Nephron (organoid): Measurements from ENCODE around the gene DPP6.

Experiments used
- H3K27ac Mint-ChIP-seq, 3 experiments: 2 replicates each; pipeline ENCODE4 v1.8.0; 2020; ENCODE audit warnings: mixed read lengths in 3 of 3, mild to moderate bottlenecking in 2 of 3, moderate library complexity in 1 of 3
- H3K27me3 Mint-ChIP-seq: 2 replicates; pipeline ENCODE4 v1.8.0; 2021; ENCODE audit warnings: low read depth, mild to moderate bottlenecking, moderate library complexity, mixed read lengths
- H3K36me3 Mint-ChIP-seq: 2 replicates; pipeline ENCODE4 v1.8.0; 2020; ENCODE audit warnings: low read depth, mixed read lengths
- H3K4me1 Mint-ChIP-seq: 2 replicates; pipeline ENCODE4 v1.8.0; 2020; ENCODE audit warnings: mixed read lengths
- H3K4me3 Mint-ChIP-seq, 3 experiments: 2 replicates each; pipeline ENCODE4 v1.8.0; 2020; ENCODE audit warnings: mild to moderate bottlenecking in 3 of 3, mixed read lengths in 3 of 3, moderate library complexity in 2 of 3
- H3K9me3 Mint-ChIP-seq: 2 replicates; pipeline ENCODE4 v1.8.0; 2020; ENCODE audit warnings: mixed read lengths
- TF ChIP-seq, protein P1 (sequence below), 3 experiments: fragments of 200-600 bp; sonication (generic); IDR thresholded peaks; one replicate each; pipeline ENCODE4 v1.5.0; 2021; ENCODE audit warnings: antibody characterized with exemption in 3 of 3; ENCODE audit not compliant: unreplicated experiment in 3 of 3

The DPP6 gene

DNA sequence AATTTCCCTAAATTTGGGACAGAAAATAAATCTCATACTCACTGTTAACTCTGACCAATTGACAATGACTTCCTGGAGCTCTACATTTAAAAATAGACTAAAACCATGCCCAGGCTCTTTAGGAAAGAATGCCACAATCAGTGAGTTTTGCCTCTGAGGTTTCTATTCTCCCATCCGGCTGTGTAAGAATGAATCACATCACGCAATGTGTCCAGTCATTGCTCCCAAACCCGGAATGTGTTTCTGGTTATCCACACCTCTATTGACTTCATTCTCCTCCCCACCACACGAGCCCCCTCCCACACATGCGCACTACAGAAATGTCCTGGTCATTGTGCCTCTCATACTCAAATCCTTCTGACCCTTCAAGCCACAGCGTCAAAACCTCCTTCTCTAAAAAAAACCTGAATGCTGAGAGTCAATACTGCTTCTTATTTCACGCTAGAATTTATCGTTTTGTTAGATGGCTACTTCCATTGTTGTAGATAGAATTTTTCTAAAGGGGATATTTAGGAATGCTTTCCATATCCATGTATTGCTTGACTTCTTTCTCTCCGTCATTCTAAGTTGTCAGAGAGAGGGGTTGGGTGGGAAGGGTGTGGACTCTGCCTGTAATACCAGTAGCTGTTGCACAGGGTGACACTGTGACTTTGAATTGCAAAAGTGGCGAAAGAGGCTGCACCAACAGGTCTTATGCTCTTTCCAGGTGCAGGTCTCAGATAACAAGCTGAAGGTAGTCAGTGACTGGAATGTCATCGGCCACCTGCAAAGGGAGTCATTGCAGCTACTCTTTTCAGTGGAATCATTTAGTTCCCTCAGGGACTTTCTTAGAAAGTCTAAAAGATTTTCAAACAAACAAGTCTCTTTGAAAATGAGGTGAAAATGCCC lies 594.2 kb downstream of the DPP6 start:
- no peaks in the 10 kb centered on the region for H3K36me3 Mint-ChIP-seq
- H3K4me1 Mint-ChIP-seq = no peaks in the 10 kb centered on the region
- peaks cover 10% of the 10 kb centered on the region for H3K9me3 Mint-ChIP-seq
- H3K27ac Mint-ChIP-seq = no peak overlapping the region
- TF ChIP-seq, protein P1, sequence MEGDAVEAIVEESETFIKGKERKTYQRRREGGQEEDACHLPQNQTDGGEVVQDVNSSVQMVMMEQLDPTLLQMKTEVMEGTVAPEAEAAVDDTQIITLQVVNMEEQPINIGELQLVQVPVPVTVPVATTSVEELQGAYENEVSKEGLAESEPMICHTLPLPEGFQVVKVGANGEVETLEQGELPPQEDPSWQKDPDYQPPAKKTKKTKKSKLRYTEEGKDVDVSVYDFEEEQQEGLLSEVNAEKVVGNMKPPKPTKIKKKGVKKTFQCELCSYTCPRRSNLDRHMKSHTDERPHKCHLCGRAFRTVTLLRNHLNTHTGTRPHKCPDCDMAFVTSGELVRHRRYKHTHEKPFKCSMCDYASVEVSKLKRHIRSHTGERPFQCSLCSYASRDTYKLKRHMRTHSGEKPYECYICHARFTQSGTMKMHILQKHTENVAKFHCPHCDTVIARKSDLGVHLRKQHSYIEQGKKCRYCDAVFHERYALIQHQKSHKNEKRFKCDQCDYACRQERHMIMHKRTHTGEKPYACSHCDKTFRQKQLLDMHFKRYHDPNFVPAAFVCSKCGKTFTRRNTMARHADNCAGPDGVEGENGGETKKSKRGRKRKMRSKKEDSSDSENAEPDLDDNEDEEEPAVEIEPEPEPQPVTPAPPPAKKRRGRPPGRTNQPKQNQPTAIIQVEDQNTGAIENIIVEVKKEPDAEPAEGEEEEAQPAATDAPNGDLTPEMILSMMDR (IDR thresholded peaks at IDR 0.05; ENCODE audit: unreplicated experiment in 3 of 3) = no peak
- peaks cover 5% of the 10 kb centered on the region for H3K27me3 Mint-ChIP-seq
- no peak overlapping the region for H3K4me3 Mint-ChIP-seq

DNA sequence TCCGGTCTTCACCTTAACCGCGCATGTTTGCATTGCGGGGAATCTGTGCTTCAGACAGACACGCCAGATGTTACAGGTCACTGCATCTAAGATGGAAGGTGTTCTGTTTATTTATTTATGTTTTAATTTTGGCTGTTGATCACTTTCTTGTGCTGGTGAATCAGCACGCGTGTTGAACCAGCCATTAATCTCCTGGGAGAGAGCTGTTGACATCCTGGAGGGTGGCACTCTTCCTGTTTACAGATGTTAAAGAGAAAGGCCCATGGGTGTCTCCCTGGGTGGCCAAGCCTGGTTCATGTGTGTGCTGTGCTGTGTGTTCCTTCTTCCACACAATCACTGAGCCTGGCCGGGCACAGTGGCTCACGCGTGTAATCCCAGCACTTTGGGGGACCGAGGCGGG lies 595.4 kb downstream of the DPP6 start:
- Mint-ChIP-seq H3K27ac (no peak overlapping the region), H3K9me3 (peaks cover 13% of the 10 kb centered on the region), H3K36me3 (no peaks in the 10 kb centered on the region), H3K4me1 (no peaks in the 10 kb centered on the region), H3K27me3 (peaks cover 5% of the 10 kb centered on the region), H3K4me3 (no peak overlapping the region)
- TF ChIP-seq, protein P1 (IDR thresholded peaks at IDR 0.05; ENCODE audit: unreplicated experiment in 3 of 3) = no peak

DNA sequence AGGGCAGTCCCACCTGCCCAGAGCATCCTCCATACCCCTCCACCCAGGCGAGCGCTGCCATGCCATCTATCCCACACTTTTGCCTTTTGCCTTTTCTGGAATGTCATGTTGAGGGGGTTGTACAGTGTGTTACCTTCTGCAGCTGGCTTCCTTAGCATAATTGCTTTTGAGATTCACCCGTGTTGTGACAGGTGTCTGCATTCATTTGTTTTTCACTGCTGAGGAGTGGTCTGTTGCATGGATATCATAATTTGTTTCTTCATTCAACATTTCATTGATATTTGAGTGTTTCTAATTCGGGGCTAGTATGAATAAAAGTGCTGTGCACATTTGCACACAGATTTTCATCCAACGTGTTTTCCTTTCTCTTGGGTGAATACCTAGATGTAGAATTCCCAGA lies 596.8 kb downstream of the DPP6 start:
- Mint-ChIP-seq H3K9me3 (peaks cover 13% of the 10 kb centered on the region), H3K27me3 (peaks cover 5% of the 10 kb centered on the region), H3K4me1 (no peaks in the 10 kb centered on the region), H3K4me3 (no peak overlapping the region), H3K27ac (no peak overlapping the region), H3K36me3 (no peaks in the 10 kb centered on the region)
- TF ChIP-seq, protein P1 (IDR thresholded peaks at IDR 0.05; ENCODE audit: unreplicated experiment in 3 of 3) = no peak

DNA sequence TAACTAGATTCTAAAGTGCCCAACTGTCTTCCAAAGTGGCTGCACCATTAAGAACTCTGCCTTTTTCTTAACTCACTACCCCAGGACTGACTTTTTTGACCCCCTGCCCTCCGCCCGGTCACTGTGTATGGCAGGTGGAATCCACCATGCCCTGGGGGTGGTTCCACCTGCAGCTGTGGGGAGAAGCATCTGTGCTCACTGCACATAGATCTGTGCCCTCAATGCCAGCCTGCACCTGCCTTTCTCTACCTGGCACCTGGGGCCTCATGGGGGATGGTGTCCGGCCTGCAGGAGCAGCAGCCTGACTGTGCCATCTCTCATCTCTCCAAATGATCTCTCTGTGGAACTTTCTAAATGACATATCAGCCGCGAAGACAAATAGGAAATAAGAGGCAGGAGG lies 597.2 kb downstream of the DPP6 start:
- TF ChIP-seq, protein P1 (IDR thresholded peaks at IDR 0.05; ENCODE audit: unreplicated experiment in 3 of 3) = no peak
- Mint-ChIP-seq H3K36me3 (no peaks in the 10 kb centered on the region), H3K4me3 (no peak overlapping the region), H3K27ac (no peak overlapping the region), H3K4me1 (no peaks in the 10 kb centered on the region), H3K9me3 (peaks cover 13% of the 10 kb centered on the region), H3K27me3 (peaks cover 7% of the 10 kb centered on the region)

DNA sequence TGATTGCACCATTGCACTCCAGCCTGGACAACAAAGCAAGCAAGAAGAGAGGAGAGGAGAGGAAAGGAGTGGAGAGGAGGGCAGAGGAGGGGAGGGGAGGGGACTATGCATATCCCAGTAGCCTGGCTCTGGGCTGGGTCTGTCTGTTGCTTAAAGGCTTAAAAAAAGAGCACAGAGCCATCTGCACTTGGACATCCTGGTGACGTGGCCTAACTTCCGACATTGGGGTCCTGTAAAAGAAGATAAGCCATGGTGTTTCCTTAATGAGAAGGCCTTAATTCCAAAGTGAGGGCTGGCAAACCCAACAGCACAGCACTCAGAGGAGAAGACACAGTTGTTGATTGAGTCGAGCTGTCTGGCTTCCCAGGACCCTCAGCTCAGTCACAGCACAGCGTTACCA lies 598.1 kb downstream of the DPP6 start:
- Mint-ChIP-seq H3K36me3 (no peaks in the 10 kb centered on the region), H3K27ac (no peak overlapping the region), H3K4me3 (no peak overlapping the region), H3K27me3 (peaks cover 8% of the 10 kb centered on the region), H3K9me3 (peaks cover 13% of the 10 kb centered on the region), H3K4me1 (no peaks in the 10 kb centered on the region)
- TF ChIP-seq, protein P1 (IDR thresholded peaks at IDR 0.05; ENCODE audit: unreplicated experiment in 3 of 3) = no peak

DNA sequence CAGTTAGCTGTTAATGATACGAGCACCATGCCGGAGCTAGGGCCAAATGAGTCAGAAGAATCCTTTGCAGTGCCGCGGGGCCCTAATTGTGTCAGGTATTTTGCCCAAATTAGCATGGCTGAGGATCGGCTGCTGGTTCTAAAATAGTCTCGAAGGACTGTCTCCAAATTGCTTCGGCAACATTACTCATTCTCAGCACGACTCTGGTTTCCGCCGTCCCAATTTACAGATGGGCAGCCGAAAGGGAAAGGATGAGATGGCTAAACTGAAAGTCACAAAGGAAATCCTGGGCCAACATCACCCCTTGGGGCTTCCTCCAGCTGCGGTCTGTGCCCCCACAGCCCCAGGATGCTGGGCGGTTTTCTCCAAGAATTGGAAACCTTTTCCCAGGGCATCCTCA lies 599.3 kb downstream of the DPP6 start:
- peaks cover 8% of the 10 kb centered on the region for H3K27me3 Mint-ChIP-seq
- H3K27ac Mint-ChIP-seq = no peak overlapping the region
- H3K4me3 Mint-ChIP-seq = no peak overlapping the region
- TF ChIP-seq, protein P1 (IDR thresholded peaks at IDR 0.05; ENCODE audit: unreplicated experiment in 3 of 3) = no peak
- H3K9me3 Mint-ChIP-seq = peaks cover 13% of the 10 kb centered on the region
- no peaks in the 10 kb centered on the region for H3K4me1 Mint-ChIP-seq
- peaks cover 2% of the 10 kb centered on the region for H3K36me3 Mint-ChIP-seq
